Measurements from ENCODE around the gene LRRK2.
"Not testable (repeated sequence)": the region's sequence is repeated elsewhere in the genome, so short reads cannot be mapped to it uniquely, and the experiment has no call there.

Gene LRRK2

DNA sequence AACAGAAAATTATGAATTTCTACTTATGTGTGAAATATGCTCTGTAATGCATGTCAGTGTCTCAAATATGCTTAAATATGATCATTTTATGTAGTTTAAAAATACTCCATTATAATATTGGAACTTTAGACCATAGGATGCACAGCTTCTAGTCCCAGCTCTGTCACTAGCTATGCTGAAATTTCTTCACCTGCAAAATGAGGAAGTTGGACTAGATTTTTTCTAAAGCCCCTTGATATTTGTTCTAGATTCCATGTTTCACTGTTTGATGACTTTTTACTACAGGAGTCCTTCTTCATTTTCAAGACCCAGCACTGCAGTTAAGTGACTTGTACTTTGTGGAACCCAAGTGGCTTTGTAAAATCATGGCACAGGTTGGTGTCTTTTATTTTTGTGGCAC lies 90.1 kb downstream of the LRRK2 start:
- no peak for DNase-seq (ENCODE audit: low read depth in 2 of 2)

DNA sequence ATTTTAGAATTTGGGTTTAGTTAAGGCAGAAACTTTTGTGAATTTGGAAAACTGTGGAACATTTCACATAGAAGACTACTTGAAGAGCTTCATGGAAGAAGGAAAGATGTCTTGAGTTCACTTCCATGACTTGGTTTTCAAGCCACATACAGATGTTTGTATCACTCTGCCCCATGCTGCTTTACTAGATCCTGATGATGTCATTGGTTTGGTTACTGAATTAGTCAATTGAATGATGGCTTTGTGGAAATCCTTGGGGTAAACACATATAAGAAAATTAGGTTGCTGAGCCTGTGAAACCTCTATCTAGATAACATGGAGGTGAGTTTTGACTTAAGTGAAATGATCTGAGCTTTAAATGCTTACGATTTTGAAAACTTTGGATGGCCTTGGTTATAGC lies 90.6 kb downstream of the LRRK2 start:
- no peak for DNase-seq (ENCODE audit: low read depth in 2 of 2)

DNA sequence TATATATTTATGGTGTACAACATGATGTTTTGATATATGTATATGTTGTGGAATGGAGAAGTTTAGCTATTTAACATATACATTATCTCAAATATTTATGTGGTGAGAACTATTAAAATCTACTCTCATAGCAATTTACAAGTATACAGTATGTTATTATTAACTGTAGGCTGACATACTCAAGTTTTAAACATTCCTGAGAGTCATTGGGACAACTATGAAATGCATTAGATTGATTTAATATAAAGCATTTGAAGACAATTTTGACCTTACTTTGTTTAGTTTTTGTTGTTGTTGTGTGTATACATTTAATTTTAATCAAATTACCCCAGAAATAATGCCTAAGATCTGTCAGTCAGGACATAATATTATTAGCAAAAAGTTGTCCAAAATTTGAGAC lies 99.5 kb downstream of the LRRK2 start:
- DNase-seq (ENCODE audit: low read depth in 2 of 2): no peak

DNA sequence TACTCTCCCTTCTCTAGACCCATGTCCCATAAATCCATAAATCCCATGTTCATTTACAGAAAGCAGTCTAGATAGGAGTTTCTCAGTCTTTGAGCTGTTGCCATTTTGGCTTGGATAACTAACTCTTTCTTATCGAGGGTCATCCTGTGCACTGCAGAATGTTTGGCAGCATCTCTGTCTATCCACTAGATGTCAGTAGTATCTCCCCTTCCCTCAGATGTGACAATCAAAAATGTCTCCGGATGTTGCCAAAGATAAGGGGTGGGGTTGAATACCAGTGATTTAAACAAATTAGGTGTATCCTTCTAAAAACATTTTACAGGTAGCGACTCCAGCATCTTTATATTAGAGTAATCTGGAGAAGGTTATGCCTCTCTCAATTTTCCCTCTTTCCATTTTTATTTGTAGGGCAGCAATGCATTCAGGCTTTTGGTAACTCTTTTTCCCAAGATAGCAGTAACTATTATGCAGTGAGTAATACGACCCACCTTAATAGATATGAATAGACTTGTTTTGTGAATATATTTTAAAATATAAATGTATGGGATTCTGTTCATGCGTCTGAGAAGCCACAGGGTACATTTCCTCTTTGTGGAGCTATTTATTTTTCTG lies 100.7 kb downstream of the LRRK2 start:
- DNase-seq (ENCODE audit: low read depth in 2 of 2): no peak

DNA sequence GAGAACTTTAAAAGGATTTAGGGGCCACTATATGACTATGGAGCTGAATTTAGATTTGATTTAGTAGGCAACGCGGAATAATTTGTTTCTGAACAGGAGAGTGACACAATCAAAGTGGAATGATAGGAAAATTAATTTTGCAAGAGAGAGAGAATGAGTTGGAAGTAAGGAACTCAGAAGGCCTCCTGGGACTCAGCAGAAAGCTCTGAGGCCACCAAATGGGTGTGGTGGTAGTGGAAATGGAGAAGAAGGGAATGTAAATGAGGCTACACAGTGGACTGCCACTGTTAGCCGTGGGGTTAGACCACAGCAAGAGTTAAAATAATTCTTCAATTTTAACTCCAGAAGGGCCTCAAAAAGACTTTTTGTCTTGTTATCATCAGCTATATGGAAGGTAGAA lies 102.7 kb downstream of the LRRK2 start:
- DNase-seq (ENCODE audit: low read depth in 2 of 2): no peak

DNA sequence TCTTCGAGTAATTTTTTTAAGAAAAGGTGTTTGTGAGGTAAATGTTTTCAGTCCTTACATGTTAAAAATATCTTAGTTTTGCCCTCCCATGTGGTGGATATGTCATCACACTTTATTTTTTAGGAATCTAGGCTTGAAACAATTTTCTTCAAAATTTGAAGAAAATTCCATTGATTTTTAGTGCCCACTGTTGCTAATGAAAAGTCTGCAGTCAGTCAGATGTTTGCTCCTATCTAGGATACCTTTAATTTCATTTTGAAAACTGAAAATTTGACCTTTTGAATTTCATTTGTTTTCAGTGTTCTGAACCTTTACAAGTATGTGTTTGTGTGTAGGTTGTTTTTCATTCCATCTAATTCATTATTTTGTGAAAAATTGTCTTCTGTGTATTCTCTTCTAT lies 105.4 kb downstream of the LRRK2 start:
- no peak for DNase-seq (ENCODE audit: low read depth in 2 of 2)

DNA sequence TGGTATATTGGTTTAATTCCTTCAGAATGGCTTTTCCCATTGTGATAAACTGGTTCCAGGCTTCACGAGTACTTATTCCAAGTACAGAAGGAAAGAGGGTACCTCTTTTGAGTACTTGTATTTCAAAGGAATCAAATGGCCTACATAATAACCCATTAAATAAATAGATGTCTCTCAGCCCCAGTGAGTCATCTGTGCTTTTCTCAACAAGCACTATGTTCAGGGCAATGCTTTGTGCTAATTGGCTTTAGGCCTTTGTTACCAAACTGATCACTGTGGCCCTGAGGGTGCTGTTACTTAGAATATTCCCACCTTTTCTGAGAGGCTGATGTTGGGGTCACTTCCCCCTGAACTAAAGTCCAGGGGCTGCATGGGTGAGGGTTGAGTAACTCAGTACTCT lies 107.1 kb downstream of the LRRK2 start:
- DNase-seq (ENCODE audit: low read depth in 2 of 2): no peak

DNA sequence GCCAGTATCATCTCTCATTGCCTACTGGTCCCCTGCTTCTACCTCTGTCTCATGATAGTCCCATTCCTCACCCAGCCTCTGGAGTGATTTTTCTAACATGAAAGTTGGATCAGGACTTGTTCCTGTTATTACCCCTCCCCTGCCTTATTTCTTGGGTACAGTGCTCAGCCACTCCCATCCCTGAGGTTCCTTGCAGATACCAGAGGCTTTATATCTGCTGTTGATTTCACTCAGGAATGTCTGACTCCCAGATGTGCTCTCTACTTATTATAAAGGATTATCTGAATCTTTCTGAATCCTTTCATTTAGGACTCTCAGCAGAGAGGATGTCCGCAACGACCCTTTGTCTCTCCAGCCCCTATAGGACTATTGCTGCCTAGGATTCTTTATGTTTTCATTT lies 111.2 kb downstream of the LRRK2 start:
- DNase-seq (ENCODE audit: low read depth in 2 of 2): no peak

DNA sequence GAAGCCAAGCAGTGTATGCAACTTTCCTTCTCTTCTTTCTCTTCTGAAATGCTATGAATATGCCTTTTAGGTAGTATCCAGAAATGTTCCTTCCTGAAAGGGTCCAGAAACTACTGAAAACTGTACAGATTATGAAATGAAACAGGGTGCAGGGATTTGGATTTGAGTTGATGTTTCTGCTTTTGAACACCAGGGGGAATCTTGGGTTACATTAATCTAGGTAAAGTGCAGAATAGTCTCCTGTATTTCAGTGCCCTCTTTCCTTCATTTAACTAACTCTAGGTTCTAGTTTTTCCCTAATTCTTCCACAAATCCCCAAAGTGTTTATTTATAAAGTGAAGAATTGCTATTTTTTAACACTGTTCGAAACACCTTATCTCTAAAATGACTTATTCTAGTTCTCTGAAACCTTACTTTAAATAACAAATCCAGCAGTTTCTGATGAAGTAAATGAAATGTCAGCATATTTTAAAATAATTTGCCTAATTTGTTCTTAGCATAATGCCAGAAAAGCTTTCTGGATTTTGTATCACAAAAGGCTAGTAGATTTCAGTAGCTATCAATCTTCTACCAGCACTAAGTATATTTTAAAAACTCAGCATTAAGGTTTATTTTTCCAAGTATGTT lies 111.9 kb downstream of the LRRK2 start:
- no peak for DNase-seq (ENCODE audit: low read depth in 2 of 2)

DNA sequence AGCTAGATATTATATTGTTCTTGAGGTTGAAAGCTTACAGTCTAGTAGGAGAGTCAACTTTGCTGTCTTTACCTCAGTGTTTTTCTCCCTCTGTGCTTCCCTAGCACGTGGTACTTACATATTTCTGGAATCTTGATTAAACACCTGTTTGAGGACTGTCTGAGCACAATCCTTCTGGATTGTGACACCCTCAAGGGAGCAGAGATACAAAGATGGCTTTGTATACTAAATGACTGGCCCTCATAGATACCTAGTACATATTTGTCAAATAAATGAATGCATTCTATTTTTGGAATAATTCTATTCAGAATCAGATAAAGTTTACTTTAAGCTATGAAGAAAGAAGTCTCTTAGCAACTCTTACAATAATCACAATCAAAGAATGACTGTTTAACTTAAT lies 113.3 kb downstream of the LRRK2 start:
- DNase-seq (ENCODE audit: low read depth in 2 of 2): no peak

DNA sequence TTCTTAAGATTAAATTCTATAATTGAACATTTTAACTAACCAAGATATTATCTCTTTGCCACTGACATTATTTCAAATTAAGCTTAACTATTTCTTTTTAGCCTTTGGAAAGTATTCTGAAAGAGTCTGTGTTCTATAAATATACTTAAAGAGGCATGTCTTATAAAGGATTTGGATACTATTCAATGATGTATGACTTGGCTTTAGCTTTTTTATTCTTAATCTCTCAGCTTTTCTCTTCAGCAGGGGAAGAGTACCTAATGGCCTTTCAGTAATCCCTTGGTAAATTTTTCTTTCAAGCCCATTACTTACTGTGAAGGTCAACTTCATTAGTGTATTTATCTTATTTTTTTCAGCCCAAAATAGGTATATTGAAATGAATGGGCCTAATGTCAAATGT lies 113.8 kb downstream of the LRRK2 start:
- no peak for DNase-seq (ENCODE audit: low read depth in 2 of 2)

DNA sequence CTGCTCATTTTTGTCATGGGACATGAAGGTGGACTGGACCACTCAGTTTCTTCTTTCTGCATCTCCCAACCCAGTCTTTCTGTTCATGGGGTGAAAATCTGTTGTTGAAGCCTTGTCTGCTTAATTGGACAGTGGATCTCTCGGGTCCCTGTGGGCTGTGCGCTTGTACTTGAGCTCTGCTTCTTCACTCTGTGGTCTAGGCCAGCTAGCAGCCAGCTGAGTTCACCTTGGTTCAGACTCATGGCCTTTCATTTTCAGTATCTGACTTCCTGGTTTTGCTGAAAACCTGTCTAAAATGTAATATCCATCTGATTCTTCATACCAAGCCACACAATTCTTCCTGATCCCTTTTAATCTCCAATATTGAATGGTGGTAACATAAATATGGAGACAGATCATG lies 117.2 kb downstream of the LRRK2 start:
- DNase-seq (ENCODE audit: low read depth in 2 of 2): no peak

DNA sequence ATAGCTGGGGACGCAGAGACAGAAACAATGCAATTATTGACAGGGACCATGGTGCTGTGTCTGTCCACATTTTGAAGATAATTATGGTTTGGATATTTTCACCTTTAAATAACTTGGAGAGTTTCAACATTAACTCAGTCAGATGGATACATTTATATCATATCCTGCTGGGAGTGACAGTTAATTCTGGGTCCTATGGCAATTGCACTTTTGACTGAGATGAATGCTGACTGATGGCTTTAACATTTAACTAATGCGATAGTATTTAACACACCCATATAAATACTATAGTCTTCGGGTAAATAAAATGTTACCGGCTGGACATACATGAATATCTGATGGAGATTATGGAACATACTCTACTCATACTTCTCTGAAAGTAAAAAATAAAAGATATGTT lies 118.3 kb downstream of the LRRK2 start:
- no peak for DNase-seq (ENCODE audit: low read depth in 2 of 2)

DNA sequence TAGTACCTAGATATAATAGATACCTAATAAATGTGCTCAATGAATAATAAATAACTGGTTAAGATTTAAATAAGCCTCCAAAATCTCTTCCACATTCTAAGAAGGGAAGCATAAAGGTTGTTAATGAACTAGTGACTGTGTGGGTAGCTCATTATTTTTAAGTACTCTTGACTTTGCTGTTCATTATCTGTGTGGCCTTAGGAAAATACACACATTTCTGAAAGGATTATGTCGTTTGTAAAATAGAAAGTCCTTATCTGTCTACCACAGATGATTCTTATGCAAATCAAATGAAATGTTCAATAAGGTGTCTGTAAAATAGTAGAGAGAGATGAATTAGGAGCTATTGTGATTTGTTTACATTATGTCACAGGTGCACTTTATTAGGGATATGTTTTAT lies 119.5 kb downstream of the LRRK2 start:
- DNase-seq (ENCODE audit: low read depth in 2 of 2): no peak

DNA sequence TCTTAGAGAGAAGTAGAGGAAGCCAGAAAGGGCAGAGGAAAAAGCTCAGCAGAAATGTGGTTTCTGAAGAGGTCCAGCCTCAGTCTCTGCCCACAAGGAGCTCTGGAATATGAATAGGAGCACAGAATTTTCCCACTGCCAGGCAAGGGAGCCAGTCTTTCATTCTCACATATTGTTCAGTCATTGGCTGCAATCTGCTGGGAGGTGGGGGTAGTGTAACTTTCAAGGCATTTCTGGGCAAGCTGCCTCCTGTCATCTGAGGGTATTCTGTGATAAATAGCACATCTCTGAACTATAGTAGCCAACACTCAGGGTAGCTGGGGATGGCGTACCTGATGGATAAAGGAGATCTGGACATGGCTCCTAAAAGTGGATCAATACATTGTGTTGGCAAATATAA lies 127.2 kb downstream of the LRRK2 start:
- no peak for DNase-seq (ENCODE audit: low read depth in 2 of 2)

DNA sequence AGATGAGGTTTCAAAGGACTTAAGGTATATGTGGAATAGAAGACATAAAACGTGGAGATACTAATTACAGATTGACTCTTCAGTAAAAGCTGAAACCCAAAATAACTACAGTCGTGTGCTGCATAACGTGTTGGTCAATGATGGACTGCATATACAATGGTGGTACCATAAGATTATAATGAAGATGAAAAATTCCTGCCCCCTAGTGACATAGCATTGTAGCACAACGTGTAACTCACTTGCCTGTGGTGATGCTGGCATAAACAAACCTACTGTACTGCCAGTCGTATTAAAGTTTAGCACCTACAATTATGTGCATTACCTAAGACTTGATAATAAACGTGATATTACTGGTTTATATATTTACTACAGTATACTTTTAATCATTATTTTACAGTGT lies 150.3 kb downstream of the LRRK2 start:
- no peak for DNase-seq (ENCODE audit: low read depth in 2 of 2)

DNA sequence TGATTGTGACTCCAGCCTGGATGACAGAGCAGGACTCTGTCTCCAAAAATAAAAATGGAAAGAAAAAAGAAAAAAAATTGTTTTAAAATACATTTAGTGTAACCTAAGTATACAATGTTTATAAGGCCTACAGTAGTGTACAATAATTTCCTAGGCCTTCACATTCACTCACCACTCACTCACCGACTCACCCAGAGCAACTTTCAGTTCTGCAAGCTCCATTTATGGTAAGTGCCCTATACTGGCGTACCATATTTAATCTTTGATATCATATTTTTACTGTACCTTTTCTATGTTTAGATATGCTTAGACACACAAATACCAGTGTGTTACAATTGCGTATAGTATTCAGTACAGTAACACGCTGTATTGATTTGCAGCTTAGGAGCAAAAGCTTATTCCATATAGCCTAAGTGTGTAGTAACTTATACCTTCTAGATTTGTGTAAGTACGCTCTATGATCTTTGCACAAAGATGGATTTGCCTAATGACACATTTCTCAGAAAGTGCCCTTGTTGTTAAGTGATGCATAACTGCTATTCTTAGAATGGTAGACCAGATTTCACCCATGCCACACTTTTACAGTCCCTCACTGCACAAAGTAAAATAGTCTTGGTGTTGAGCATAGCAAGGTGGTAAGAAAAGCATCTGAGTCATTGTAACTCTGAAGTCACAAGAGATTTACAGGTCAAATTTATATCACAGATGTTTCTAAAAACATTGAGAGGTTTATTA lies 151.9 kb downstream of the LRRK2 start:
- DNase-seq (ENCODE audit: low read depth in 2 of 2): no peak

DNA sequence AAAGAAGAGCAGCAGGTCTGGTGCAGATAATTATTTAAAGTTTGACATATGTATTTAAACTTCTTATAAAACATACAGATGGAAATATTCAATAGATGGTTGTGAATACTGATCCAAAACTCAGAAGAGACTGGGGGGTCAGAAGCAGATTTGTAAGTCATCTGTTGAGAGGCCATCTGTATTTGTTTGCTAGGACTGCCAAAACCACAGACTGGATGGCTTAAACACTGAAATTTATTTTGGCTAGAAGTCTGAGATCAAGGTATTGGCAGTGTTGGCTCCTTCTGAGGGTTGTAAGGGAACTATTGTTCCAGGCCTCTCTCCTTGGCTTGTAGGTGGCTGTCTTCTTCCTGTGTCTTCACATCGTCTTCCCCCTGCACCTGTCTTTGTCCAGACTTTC lies 153.9 kb downstream of the LRRK2 start:
- no peak for DNase-seq (ENCODE audit: low read depth in 2 of 2)

DNA sequence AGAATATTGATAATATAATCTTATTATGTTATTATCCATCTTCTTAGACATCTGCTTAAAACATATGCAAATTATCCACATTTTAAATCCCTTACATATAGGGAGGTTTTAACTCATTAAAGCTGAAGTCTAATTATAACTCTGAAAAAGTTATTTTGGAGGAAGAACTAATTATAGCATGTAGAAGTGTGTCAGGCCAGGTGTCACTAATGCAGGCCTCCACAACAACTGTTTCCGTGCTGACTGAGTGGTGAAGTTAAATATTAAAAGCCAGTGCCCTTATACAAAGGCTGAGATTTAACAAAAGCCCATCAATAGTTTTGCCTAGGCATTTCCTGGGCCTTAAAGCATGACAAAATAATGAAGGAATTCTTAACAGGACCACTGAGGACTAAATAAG lies 157.4 kb downstream of the LRRK2 start:
- no peak for DNase-seq (ENCODE audit: low read depth in 2 of 2)

DNA sequence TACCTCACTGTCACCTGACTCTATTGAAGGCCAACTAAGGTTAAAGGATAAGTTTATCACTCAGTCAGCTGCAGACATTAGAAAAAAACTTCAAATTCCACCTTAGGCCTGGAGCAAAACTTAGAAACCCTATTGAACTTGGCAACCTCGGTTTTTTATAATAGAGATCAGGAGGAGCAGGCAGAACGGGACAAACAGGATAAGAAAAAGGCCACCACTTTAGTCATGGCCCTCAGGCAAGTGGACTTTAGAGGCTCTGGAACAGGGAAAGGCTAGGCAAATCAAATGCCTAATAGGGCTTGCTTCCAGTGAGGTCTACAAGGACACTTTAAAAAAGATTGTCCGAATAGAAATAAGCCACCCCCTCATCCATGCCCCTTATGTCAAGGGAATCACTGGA lies 162.5 kb downstream of the LRRK2 start:
- not testable (repeated sequence) for DNase-seq (ENCODE audit: low read depth in 2 of 2)

DNA sequence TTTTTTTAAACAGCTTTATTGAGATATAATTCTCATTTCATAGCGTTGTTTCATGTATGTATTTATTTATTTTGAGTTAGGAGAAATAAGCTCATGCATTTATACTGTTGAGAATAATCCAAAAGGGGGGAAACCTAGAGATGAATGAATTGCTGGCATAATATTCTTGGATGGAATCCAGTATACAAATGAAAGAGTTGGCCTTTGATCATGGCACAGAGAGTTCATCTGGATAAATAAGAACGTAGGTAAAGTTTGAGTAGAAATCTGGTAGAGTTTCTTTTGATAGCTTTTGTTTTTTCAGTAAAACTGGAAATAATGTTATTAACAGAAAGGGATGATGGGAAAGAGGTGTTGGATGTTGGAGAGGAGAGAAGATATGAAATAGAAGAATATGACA lies 166.2 kb downstream of the LRRK2 start:
- DNase-seq (ENCODE audit: low read depth in 2 of 2): no peak

DNA sequence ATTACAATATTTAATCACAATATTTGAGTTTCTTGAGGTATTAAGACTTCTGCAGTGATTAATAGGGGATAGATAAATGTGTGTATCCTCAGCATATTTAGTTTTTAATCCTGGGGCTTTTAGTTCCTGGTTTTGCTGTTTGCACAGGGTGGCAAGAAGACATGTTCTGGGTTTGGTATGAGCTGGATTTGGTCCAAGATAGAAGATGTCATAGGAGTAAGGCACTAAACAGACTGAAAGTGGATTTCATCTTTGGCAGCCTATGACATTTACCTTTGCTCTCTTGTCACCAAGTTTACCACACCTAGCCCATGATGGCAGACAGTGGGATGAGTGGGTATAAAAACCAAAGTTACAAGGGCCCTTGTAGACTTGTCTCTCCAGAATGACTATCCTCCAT lies 168.2 kb downstream of the LRRK2 start:
- DNase-seq (ENCODE audit: low read depth in 2 of 2): no peak

DNA sequence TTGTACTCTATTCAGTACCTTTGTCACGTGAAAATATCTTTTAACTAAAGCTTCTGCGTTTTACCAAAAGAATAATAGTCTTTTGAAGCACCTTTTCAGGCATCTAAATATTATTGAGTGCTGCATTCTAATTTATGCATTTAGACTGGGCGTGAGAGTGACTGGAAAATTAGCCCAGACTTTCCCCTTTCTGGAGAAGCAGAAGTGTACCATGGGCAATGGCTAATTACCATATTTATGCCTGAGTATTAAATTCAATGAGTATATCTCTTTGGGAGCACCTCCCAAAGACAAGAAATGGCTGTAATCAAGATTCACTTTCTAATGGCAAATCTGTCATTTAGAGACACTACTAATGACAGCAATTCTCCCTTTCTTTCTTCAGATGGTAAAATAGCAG lies 174.9 kb downstream of the LRRK2 start:
- DNase-seq (ENCODE audit: low read depth in 2 of 2): no peak

DNA sequence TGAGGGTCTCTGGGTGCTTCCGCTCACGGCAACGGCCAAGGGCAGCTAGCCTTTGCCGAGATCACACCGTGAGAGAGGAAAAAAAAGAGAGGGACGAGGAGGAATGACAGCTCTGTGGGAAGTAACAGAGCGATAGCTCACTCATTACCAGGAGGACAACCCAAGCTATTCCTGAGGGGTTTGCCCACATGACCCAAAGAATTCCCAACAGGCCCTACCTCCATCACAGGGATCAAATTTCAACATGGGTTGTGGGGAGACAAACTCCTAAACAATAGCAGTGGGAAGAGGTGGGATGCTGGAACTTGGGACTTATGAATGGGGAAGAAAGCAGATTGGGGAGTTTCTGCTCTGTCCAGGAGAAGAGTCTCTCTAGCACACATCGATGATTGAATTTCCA lies 180.6 kb downstream of the LRRK2 start:
- DNase-seq (ENCODE audit: low read depth in 2 of 2): no peak

Data from fibroblast of skin of left biceps (primary cell).